IMR-90 (cell line): ENCODE data around the gene STXBP2. TPM values are rescaled to one million over a fixed set of nuclear protein-coding genes. Genes with fewer than 3 reads are reported as not detected.

Source experiments
- ATAC-seq: fragments of 200-7000 bp; cut with Tn5 transposase; 2 replicates; pipeline ENCODE4 v1.9.1; 2020; ENCODE audit warnings: low read depth, mild to moderate bottlenecking, moderate library complexity
- BruUV-seq: library from RNA; stranded (reverse); fragments of 400-500 nt; replicated peaks from 2 replicates; lab custom pipeline; 2021; lab: Mats Ljungman, UMichigan
- CTCF ChIA-PET: fragments of 300-600 bp; formaldehyde crosslinking; extraction: SDS; loops from one replicate; lab custom pipeline; 2021; ENCODE audit warnings: antibody characterized with exemption; lab: Yijun Ruan, JAX
- POLR2A ChIA-PET: fragments of 300-600 bp; sonication (Branson Sonifier 250); formaldehyde crosslinking; loops from one replicate; lab custom pipeline; 2022; ENCODE audit warnings: antibody characterized with exemption; ENCODE audit not compliant: unreplicated experiment; lab: Charles Lee
- DNase-seq: peaks from one replicate; pipeline ENCODE4 v3.0.0; 2013
- H2AFZ ChIP-seq: replicated peaks from 2 replicates; pipeline ENCODE3; 2013; ENCODE audit warnings: low read length, mild to moderate bottlenecking; ENCODE audit not compliant: poor library complexity
- H2AK5ac ChIP-seq: 2 replicates; pipeline ENCODE4 v1.6.1; 2013; ENCODE audit warnings: low read depth, low read length, inconsistent platforms
- H2AK9ac ChIP-seq: replicated peaks from 2 replicates; pipeline ENCODE3; 2013; ENCODE audit warnings: mild to moderate bottlenecking, low read depth, low read length, moderate library complexity; ENCODE audit not compliant: poor library complexity
- H2BK120ac ChIP-seq: 2 replicates; pipeline ENCODE4 v1.6.1; 2013; ENCODE audit warnings: low read depth, low read length, inconsistent platforms
- H2BK15ac ChIP-seq: 3 replicates; pipeline ENCODE4 v1.6.1; 2013; ENCODE audit warnings: low read depth, low read length, inconsistent platforms
- H2BK20ac ChIP-seq: 2 replicates; pipeline ENCODE4 v1.6.1; 2013; ENCODE audit warnings: low read depth, mild to moderate bottlenecking, inconsistent platforms, low read length, moderate library complexity
- H2BK5ac ChIP-seq: 2 replicates; pipeline ENCODE4 v1.6.1; 2013; ENCODE audit warnings: mild to moderate bottlenecking, low read depth, low read length, inconsistent platforms; ENCODE audit not compliant: poor library complexity, severe bottlenecking
- H3K14ac ChIP-seq: replicated peaks from 2 replicates; pipeline ENCODE4 v1.6.1; 2013; ENCODE audit warnings: low read depth, low read length, inconsistent platforms
- H3K18ac ChIP-seq: 2 replicates; pipeline ENCODE4 v1.6.1; 2013; ENCODE audit warnings: low read depth, low read length, control low read depth
- H3K23ac ChIP-seq: 2 replicates; pipeline ENCODE4 v1.6.1; 2013; ENCODE audit warnings: low read depth, low read length, inconsistent platforms
- H3K27ac ChIP-seq: 2 replicates; pipeline ENCODE4 v1.5.1; 2013; ENCODE audit warnings: mild to moderate bottlenecking, control low read depth, low read length; ENCODE audit not compliant: insufficient read depth
- H3K27me3 ChIP-seq: 2 replicates; pipeline ENCODE4 v1.6.1; 2013; ENCODE audit warnings: low read length; ENCODE audit not compliant: control insufficient read depth, insufficient read depth
- H3K36me3 ChIP-seq: 2 replicates; pipeline ENCODE4 v1.6.1; 2013; ENCODE audit warnings: low read length, mixed read lengths; ENCODE audit not compliant: control insufficient read depth, insufficient read depth
- H3K4ac ChIP-seq: 2 replicates; pipeline ENCODE4 v1.6.1; 2013; ENCODE audit warnings: low read depth, low read length, inconsistent platforms
- H3K4me1 ChIP-seq: 2 replicates; pipeline ENCODE4 v1.6.1; 2013; ENCODE audit warnings: low read length, mixed read lengths; ENCODE audit not compliant: control insufficient read depth, insufficient read depth
- H3K4me2 ChIP-seq: 2 replicates; pipeline ENCODE4 v1.6.1; 2013; ENCODE audit warnings: low read depth, mild to moderate bottlenecking, control low read depth, low read length, moderate library complexity
- H3K4me3 ChIP-seq: 2 replicates; pipeline ENCODE4 v1.5.1; 2013; ENCODE audit warnings: low read depth, mild to moderate bottlenecking, control low read depth, low read length, moderate library complexity; ENCODE audit not compliant: insufficient read depth
- H3K56ac ChIP-seq: 2 replicates; pipeline ENCODE4 v1.6.1; 2013; ENCODE audit warnings: low read length, inconsistent platforms; ENCODE audit not compliant: insufficient read depth; ENCODE audit errors: extremely low read depth
- H3K79me1 ChIP-seq, 2 experiments: 2 replicates each; pipeline ENCODE4 v1.6.1; 2013; ENCODE audit warnings: low read length in 2 of 2, inconsistent platforms in 1 of 2, low read depth in 1 of 2
- H3K9ac ChIP-seq: 2 replicates; pipeline ENCODE4 v1.6.1; 2013; ENCODE audit warnings: low read depth, low read length, control low read depth
- H3K9me1 ChIP-seq: 2 replicates; pipeline ENCODE4 v1.6.1; 2013; ENCODE audit warnings: low read length, inconsistent platforms; ENCODE audit not compliant: insufficient read depth
- H3K9me3 ChIP-seq: 2 replicates; pipeline ENCODE4 v1.6.1; 2013; ENCODE audit warnings: low read length; ENCODE audit not compliant: control insufficient read depth, insufficient read depth
- H4K20me1 ChIP-seq: 2 replicates; pipeline ENCODE4 v1.6.1; 2013; ENCODE audit warnings: low read length, inconsistent platforms; ENCODE audit not compliant: insufficient read depth
- H4K5ac ChIP-seq: 2 replicates; pipeline ENCODE4 v1.6.1; 2013; ENCODE audit warnings: mild to moderate bottlenecking, low read depth, low read length, control low read depth
- H4K8ac ChIP-seq, 2 experiments: 2 replicates each; pipeline ENCODE4 v1.6.1; 2013; ENCODE audit warnings: low read depth in 2 of 2, low read length in 2 of 2, control low read depth in 1 of 2, inconsistent platforms in 1 of 2
- H4K91ac ChIP-seq: 2 replicates; pipeline ENCODE4 v1.6.1; 2013; ENCODE audit warnings: low read depth, low read length, inconsistent platforms; ENCODE audit not compliant: insufficient read depth
- BHLHE40 ChIP-seq: fragments of 150-350 bp; IDR thresholded peaks from 2 replicates; pipeline ENCODE4 v1.6.1; 2016; ENCODE audit warnings: mild to moderate bottlenecking, low read depth, low read length
- CEBPB ChIP-seq: IDR thresholded peaks from 2 replicates; pipeline ENCODE4 v1.6.1; 2012; ENCODE audit warnings: low read depth, low read length, improper control_type of control experiment
- CHD1 ChIP-seq: IDR thresholded peaks from 2 replicates; pipeline ENCODE4 v1.6.1; 2012; ENCODE audit warnings: low read depth, low read length, improper control_type of control experiment
- FOS ChIP-seq: fragments of 150-350 bp; IDR thresholded peaks from 2 replicates; pipeline ENCODE4 v1.6.1; 2016; ENCODE audit warnings: low read depth, low read length
- MAFK ChIP-seq: IDR thresholded peaks from 2 replicates; pipeline ENCODE4 v1.6.1; 2012; ENCODE audit warnings: low read depth, low read length, improper control_type of control experiment
- MAZ ChIP-seq: IDR thresholded peaks from 2 replicates; pipeline ENCODE4 v1.6.1; 2012; ENCODE audit warnings: low read depth, mild to moderate bottlenecking, low read length, improper control_type of control experiment, moderate library complexity, borderline replicate concordance
- MXI1 ChIP-seq: IDR thresholded peaks from 2 replicates; pipeline ENCODE4 v1.6.1; 2012; ENCODE audit warnings: low read depth, mild to moderate bottlenecking, low read length, moderate library complexity, borderline replicate concordance
- NFE2L2 ChIP-seq: fragments of 150-350 bp; IDR thresholded peaks from 2 replicates; pipeline ENCODE4 v1.6.1; 2016; ENCODE audit warnings: low read depth, mild to moderate bottlenecking, low read length
- POLR2A ChIP-seq: IDR thresholded peaks from 2 replicates; pipeline ENCODE4 v1.6.1; 2012; ENCODE audit warnings: mild to moderate bottlenecking, low read depth, low read length
- RAD21 ChIP-seq: IDR thresholded peaks from 2 replicates; pipeline ENCODE4 v1.6.1; 2012; ENCODE audit warnings: low read length, improper control_type of control experiment
- RCOR1 ChIP-seq: IDR thresholded peaks from 2 replicates; pipeline ENCODE4 v1.6.1; 2012; ENCODE audit warnings: mild to moderate bottlenecking, low read length, improper control_type of control experiment; ENCODE audit not compliant: insufficient replicate concordance
- RFX5 ChIP-seq: IDR thresholded peaks from 2 replicates; pipeline ENCODE4 v1.8.0; 2012; ENCODE audit warnings: low read depth, mild to moderate bottlenecking, low read length, moderate library complexity
- WGBS, 2 experiments: methylation state at CpG; one replicate each; pipeline versions ENCODE4 v1.1.5 to v1.1.7; 2013; ENCODE audit warnings: missing lambda C conversion rate in 2 of 2; ENCODE audit not compliant: insufficient read length in 1 of 2; ENCODE audit errors: extremely low coverage in 2 of 2; 5-methylcytosine and 5-hydroxymethylcytosine counted together
- dilution Hi-C: fragments of 300-500 bp; cut with HindIII; formaldehyde crosslinking; loops from one replicate; pipeline ENCODE4 v1.14.3; 2018; ENCODE audit warnings: low sequenced_read_pairs; ENCODE audit not compliant: unreplicated experiment
- in situ Hi-C: fragments of 300-500 bp; cut with MboI; formaldehyde crosslinking; loops from 3 replicates; pipeline ENCODE4 v1.14.3; 2019; ENCODE audit warnings: low sequenced_read_pairs, inconsistent platforms, mixed read lengths
- intact Hi-C: fragments of 100-400 bp; cut with micrococcal nuclease; formaldehyde crosslinking; loops from 2 replicates; pipeline ENCODE4 v1.10.0; 2022
- polyA plus RNA-seq, 3 experiments: library from polyadenylated mRNA; depleted of rRNA; stranded (reverse); fragments of >200 nt; gene quantifications; 2 replicates each; pipeline ENCODE4 v1.2.3, GENCODE V29; 2012; ENCODE audit warnings: low replicate concordance in 1 of 3
- total RNA-seq: library from RNA; depleted of rRNA; stranded (reverse); fragments of >200 nt; gene quantifications from 2 replicates; pipeline ENCODE4 v1.2.3, GENCODE V29; 2012
- TF ChIP-seq, protein P1 (sequence below): conservative IDR thresholded peaks from 2 replicates; pipeline ENCODE4 v1.5.1; 2012; ENCODE audit warnings: mild to moderate bottlenecking, low read depth, low read length, improper control_type of control experiment
- TF ChIP-seq, protein P2 (sequence below): fragments of 150-350 bp; IDR thresholded peaks from 2 replicates; pipeline ENCODE4 v1.6.1; 2016; ENCODE audit warnings: low read depth, mild to moderate bottlenecking, low read length, moderate library complexity, borderline replicate concordance
- TF ChIP-seq, protein P3 (sequence below): fragments of 150-350 bp; IDR thresholded peaks from 2 replicates; pipeline ENCODE4 v1.6.1; 2017; ENCODE audit warnings: mild to moderate bottlenecking, antibody characterized with exemption, low read length, low read depth

STXBP2 gene
- total and polyA plus RNA-seq, 2 of the 4 experiments (the other 2 are of a cell fraction): 3.9 to 12.6 TPM

DNA sequence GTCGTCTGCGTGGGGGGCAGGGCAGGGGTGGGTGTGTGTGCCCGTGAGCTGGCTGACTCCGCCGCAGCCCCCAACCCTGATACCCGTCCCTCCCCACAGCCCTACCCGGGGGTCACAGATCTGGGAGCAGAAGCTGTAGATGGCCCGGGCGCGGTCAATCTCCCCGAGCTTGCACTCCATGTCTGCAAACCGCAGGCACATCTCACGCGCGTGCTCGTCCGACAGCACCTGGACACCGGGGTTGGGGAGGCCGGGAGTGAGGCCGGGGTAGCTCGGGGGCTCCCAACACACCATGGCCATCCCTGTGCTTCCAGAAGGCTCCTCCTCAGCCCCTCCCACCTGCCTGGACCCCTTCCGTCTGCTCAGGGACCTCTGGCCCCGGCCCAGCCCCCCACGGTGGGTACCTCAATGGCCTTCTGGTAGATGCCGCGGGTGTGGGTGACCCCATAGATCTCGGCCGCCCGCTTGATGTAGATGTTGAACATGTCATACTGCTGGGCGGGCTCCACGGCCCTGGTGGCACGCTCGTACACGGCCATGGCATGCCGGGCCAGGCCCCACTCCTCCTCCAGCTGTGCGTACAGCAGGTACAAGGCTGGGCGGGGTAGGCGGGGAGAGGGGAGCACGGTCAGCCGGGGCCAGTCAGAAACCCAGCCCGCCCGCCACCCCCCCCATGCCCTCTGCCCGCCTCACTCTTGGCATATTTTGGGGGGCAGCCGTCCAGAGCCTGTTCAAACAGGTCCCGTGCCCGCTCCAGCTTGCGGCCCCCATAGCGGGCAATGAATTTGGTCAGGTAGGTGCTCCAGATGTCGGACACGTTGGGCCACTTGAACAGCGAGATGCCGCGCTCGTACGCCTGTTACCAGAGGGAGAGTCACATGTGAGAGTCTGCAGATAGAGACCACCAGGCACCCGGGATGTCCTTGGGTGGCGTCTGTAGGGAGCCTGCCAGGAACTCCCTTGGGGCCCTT, 16.2 kb upstream of the STXBP2 start:
- Histone ChIP-seq H3K36me3 (peaks cover 56% of the 10 kb centered on the region), H3K4me3 (no peak overlapping the region), H2AK9ac (no peak overlapping the region), H3K27ac (no peak overlapping the region), H2AK5ac (no peak overlapping the region), H4K20me1 (no peaks in the 10 kb centered on the region), H3K14ac (no peak overlapping the region), H4K5ac (no peak overlapping the region), H3K18ac (no peak overlapping the region), H2BK5ac (no peak overlapping the region), H3K4me2 (no peak overlapping the region), H2BK20ac (no peak overlapping the region), H4K8ac (no peak overlapping the region), H3K4me1 (no peaks in the 10 kb centered on the region), H3K27me3 (no peaks in the 10 kb centered on the region), H3K56ac (no peak overlapping the region), H3K23ac (no peak overlapping the region), H2BK15ac (no peak overlapping the region), H3K79me1 (peaks cover 0 to 6% of the 10 kb centered on the region in 2 experiments; a peak in 2 of 4 replicates), H2BK120ac (no peak overlapping the region), H3K4ac (no peak overlapping the region), H3K9me1 (no peaks in the 10 kb centered on the region), H2AFZ (no peak overlapping the region), H3K9ac (no peak overlapping the region), H3K9me3 (no peaks in the 10 kb centered on the region), H4K91ac (no peak overlapping the region)
- DNase-seq (no peak), ATAC-seq (no peak)
- in situ Hi-C loops: no loop called here
- ChIA-PET CTCF (no interaction called here), POLR2A (no interaction called here)
- 99% methylated on average over 17 of the region's 57 CpGs; no CpG with 5 or more reads in 1 of the 2 experiments for WGBS, 2 experiments
- intact Hi-C loops: no loop called here
- dilution Hi-C loops: no loop called here
- no TSS peak for BruUV-seq
- TF ChIP-seq MXI1: no peak
- TF ChIP-seq RFX5: no peak
- no peak for TF ChIP-seq RAD21
- no peak for TF ChIP-seq RCOR1
- TF ChIP-seq, protein P1, sequence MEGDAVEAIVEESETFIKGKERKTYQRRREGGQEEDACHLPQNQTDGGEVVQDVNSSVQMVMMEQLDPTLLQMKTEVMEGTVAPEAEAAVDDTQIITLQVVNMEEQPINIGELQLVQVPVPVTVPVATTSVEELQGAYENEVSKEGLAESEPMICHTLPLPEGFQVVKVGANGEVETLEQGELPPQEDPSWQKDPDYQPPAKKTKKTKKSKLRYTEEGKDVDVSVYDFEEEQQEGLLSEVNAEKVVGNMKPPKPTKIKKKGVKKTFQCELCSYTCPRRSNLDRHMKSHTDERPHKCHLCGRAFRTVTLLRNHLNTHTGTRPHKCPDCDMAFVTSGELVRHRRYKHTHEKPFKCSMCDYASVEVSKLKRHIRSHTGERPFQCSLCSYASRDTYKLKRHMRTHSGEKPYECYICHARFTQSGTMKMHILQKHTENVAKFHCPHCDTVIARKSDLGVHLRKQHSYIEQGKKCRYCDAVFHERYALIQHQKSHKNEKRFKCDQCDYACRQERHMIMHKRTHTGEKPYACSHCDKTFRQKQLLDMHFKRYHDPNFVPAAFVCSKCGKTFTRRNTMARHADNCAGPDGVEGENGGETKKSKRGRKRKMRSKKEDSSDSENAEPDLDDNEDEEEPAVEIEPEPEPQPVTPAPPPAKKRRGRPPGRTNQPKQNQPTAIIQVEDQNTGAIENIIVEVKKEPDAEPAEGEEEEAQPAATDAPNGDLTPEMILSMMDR: no peak
- no peak for TF ChIP-seq POLR2A
- no peak for TF ChIP-seq CHD1
- TF ChIP-seq FOS: no peak
- TF ChIP-seq, protein P2, sequence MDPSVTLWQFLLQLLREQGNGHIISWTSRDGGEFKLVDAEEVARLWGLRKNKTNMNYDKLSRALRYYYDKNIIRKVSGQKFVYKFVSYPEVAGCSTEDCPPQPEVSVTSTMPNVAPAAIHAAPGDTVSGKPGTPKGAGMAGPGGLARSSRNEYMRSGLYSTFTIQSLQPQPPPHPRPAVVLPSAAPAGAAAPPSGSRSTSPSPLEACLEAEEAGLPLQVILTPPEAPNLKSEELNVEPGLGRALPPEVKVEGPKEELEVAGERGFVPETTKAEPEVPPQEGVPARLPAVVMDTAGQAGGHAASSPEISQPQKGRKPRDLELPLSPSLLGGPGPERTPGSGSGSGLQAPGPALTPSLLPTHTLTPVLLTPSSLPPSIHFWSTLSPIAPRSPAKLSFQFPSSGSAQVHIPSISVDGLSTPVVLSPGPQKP: no peak
- TF ChIP-seq NFE2L2: no peak
- TF ChIP-seq MAFK: no peak
- no peak for TF ChIP-seq BHLHE40
- TF ChIP-seq, protein P3, sequence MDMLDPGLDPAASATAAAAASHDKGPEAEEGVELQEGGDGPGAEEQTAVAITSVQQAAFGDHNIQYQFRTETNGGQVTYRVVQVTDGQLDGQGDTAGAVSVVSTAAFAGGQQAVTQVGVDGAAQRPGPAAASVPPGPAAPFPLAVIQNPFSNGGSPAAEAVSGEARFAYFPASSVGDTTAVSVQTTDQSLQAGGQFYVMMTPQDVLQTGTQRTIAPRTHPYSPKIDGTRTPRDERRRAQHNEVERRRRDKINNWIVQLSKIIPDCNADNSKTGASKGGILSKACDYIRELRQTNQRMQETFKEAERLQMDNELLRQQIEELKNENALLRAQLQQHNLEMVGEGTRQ: no peak
- no peak for TF ChIP-seq MAZ
- TF ChIP-seq CEBPB: no peak
